PFSK-1 (cell line): ENCODE data around the gene TCEA2.

Experiments
- FOXP2 ChIP-seq: optimal IDR thresholded peaks from 2 replicates; pipeline ENCODE3; 2011; ENCODE audit warnings: borderline replicate concordance, control low read depth, inconsistent platforms; ENCODE audit not compliant: insufficient read depth; ENCODE audit errors: extremely low read length, extremely low read depth
- POLR2AphosphoS5 ChIP-seq: IDR thresholded peaks from 2 replicates; pipeline ENCODE4 v1.6.1; 2012; ENCODE audit warnings: low read depth, mild to moderate bottlenecking, control low read depth, low read length, moderate library complexity
- REST ChIP-seq, 2 experiments: IDR thresholded peaks; 2 replicates each; pipeline versions ENCODE4 v1.6.1 to v1.8.0; 2011 to 2012; ENCODE audit warnings: low read depth in 2 of 2, low read length in 2 of 2, control low read depth in 1 of 2, inconsistent platforms in 1 of 2, mild to moderate bottlenecking in 1 of 2, moderate library complexity in 1 of 2; ENCODE audit not compliant: insufficient read depth in 1 of 2
- SIN3A ChIP-seq: IDR thresholded peaks from 2 replicates; pipeline ENCODE4 v1.6.1; 2012; ENCODE audit warnings: mild to moderate bottlenecking, low read length, moderate library complexity, borderline replicate concordance; ENCODE audit not compliant: insufficient read depth
- TAF1 ChIP-seq: IDR thresholded peaks from 2 replicates; pipeline ENCODE4 v1.6.1; 2012; ENCODE audit warnings: low read length, control low read depth, borderline replicate concordance; ENCODE audit not compliant: insufficient read depth

The TCEA2 gene

GRCh38 chr20:64069209-64069613 lies 6.2 kb downstream of the TCEA2 start:
- TF ChIP-seq FOXP2 (no peak), TAF1 (no peak), SIN3A (no peak), REST (IDR thresholded peaks at IDR 0.05; ENCODE audit: insufficient read depth in 1 of 2, low read depth in 2 of 2, low read length in 2 of 2) (no peak), POLR2AphosphoS5 (no peak)

- TF ChIP-seq REST (IDR thresholded peaks at IDR 0.05; ENCODE audit: insufficient read depth in 1 of 2, low read depth in 2 of 2, low read length in 2 of 2), result no peak
- TF ChIP-seq POLR2AphosphoS5, result no peak
- no peak for TF ChIP-seq FOXP2
- no peak for TF ChIP-seq SIN3A
- no peak for TF ChIP-seq TAF1
Measured at GRCh38 chr20:64069614-64070243, 6.7 kb downstream of the TCEA2 start.

GRCh38 chr20:64070244-64070993 lies 7.4 kb downstream of the TCEA2 start:
- TF ChIP-seq POLR2AphosphoS5 (no peak), FOXP2 (no peak), REST (IDR thresholded peaks at IDR 0.05; ENCODE audit: insufficient read depth in 1 of 2, low read depth in 2 of 2, low read length in 2 of 2) (no peak), TAF1 (no peak), SIN3A (no peak)

GRCh38 chr20:64071341-64072332 lies 8.6 kb downstream of the TCEA2 start:
- no peak for TF ChIP-seq TAF1
- no peak for TF ChIP-seq SIN3A
- TF ChIP-seq FOXP2, result no peak
- TF ChIP-seq REST (IDR thresholded peaks at IDR 0.05; ENCODE audit: insufficient read depth in 1 of 2, low read depth in 2 of 2, low read length in 2 of 2), result no peak
- no peak for TF ChIP-seq POLR2AphosphoS5
